Small intestine (tissue), 16 donors: ENCODE measurements around the gene PLA2G6. TPM values are rescaled to one million over a fixed set of nuclear protein-coding genes. Genes with fewer than 3 reads are reported as not detected.

Source experiments
- DNase-seq, 2 donors: peaks; one replicate each; pipeline versions ENCODE4 v3.0.0 to v3.0.0-alpha.2; 2013
- FAIRE-seq: peaks from 2 replicates; lab custom pipeline; 2012; peaks lifted over from hg19 to GRCh38; lab: Jason Lieb, UNC
- H3K27ac ChIP-seq, 3 donors: one replicate each; pipeline ENCODE4 v1.5.1; 2013; ENCODE audit warnings: low read length in 2 of 3, mild to moderate bottlenecking in 2 of 3, control low read depth in 1 of 3, inconsistent platforms in 1 of 3, low read depth in 1 of 3, moderate library complexity in 1 of 3
- H3K27me3 ChIP-seq, 3 donors: one replicate each; pipeline ENCODE4 v1.6.1; 2013; ENCODE audit warnings: low read length in 3 of 3, inconsistent platforms in 1 of 3; ENCODE audit not compliant: control insufficient read depth in 3 of 3, insufficient read depth in 3 of 3
- H3K36me3 ChIP-seq, 3 donors: one replicate each; pipeline ENCODE4 v1.6.1; 2013; ENCODE audit warnings: low read length in 3 of 3, inconsistent platforms in 1 of 3, low read depth in 1 of 3, mild to moderate bottlenecking in 1 of 3, moderate library complexity in 1 of 3; ENCODE audit not compliant: control insufficient read depth in 3 of 3, insufficient read depth in 2 of 3
- H3K4me1 ChIP-seq, 3 donors: one replicate each; pipeline ENCODE4 v1.6.1; 2013; ENCODE audit warnings: low read length in 2 of 3, inconsistent platforms in 1 of 3, low read depth in 1 of 3, mild to moderate bottlenecking in 1 of 3, moderate library complexity in 1 of 3; ENCODE audit not compliant: control insufficient read depth in 3 of 3, insufficient read depth in 2 of 3
- H3K4me3 ChIP-seq, 3 donors: one replicate each; pipeline ENCODE4 v1.5.1; 2013; ENCODE audit warnings: low read length in 3 of 3, control low read depth in 1 of 3, inconsistent platforms in 1 of 3, low read depth in 1 of 3, mild to moderate bottlenecking in 1 of 3, moderate library complexity in 1 of 3
- H3K9me3 ChIP-seq, 2 donors: one replicate each; pipeline ENCODE4 v1.6.1; 2013; ENCODE audit warnings: low read depth in 1 of 2, low read length in 1 of 2; ENCODE audit not compliant: control insufficient read depth in 2 of 2, insufficient read depth in 1 of 2
- WGBS, 3 donors: extraction: QIAGEN DNeasy Blood & Tissue Kit; methylation state at CpG; one replicate each; pipeline ENCODE4 v1.1.7; 2013; 5-methylcytosine and 5-hydroxymethylcytosine counted together
- long read RNA-seq, 10 donors: transcript quantifications; one replicate each; lab custom pipeline, GENCODE V29; 2026
- polyA plus RNA-seq, 4 donors: library from polyadenylated mRNA; stranded (reverse) in 3 of 4; unstranded in 1 of 4; fragments of 200-250 nt in 3 of 4; fragments of 120-200 nt in 1 of 4; gene quantifications; one replicate each; pipeline versions ENCODE4 v1.2.1 to v1.2.3, GENCODE V29; 2013
- donor health status: healthy with polysubstance abuse.
- donor health status: control.
- donor health status: control.
- donor health status: Bipolar disorder and iron deficiency.
- donor health status: healthy.

The PLA2G6 gene, protein sequence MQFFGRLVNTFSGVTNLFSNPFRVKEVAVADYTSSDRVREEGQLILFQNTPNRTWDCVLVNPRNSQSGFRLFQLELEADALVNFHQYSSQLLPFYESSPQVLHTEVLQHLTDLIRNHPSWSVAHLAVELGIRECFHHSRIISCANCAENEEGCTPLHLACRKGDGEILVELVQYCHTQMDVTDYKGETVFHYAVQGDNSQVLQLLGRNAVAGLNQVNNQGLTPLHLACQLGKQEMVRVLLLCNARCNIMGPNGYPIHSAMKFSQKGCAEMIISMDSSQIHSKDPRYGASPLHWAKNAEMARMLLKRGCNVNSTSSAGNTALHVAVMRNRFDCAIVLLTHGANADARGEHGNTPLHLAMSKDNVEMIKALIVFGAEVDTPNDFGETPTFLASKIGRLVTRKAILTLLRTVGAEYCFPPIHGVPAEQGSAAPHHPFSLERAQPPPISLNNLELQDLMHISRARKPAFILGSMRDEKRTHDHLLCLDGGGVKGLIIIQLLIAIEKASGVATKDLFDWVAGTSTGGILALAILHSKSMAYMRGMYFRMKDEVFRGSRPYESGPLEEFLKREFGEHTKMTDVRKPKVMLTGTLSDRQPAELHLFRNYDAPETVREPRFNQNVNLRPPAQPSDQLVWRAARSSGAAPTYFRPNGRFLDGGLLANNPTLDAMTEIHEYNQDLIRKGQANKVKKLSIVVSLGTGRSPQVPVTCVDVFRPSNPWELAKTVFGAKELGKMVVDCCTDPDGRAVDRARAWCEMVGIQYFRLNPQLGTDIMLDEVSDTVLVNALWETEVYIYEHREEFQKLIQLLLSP
- polyA plus RNA-seq: 10 to 100 TPM; 13.8 to 55.0 (median 24.3) TPM
- long read RNA-seq, donor 1, partial matches to known transcripts: 5 of 10 reads
- long read RNA-seq, donor 1, other reads (novel, unspliced or antisense): 0 of 10 reads
- long read RNA-seq, donor 2, partial matches to known transcripts: 14 of 23 reads
- long read RNA-seq, donor 2, other reads (novel, unspliced or antisense): 6 of 23 reads
- long read RNA-seq, donor 3, partial matches to known transcripts: 0 of 2 reads
- long read RNA-seq, donor 3, other reads (novel, unspliced or antisense): 0 of 2 reads
- long read RNA-seq, donor 4: 0 reads
- long read RNA-seq, donor 5: 0 reads
- long read RNA-seq, donor 6, partial matches to known transcripts: 5 of 7 reads
- long read RNA-seq, donor 6, other reads (novel, unspliced or antisense): 0 of 7 reads
- long read RNA-seq, donor 7, partial matches to known transcripts: 0 of 3 reads
- long read RNA-seq, donor 7, other reads (novel, unspliced or antisense): 0 of 3 reads
- long read RNA-seq, donor 8: 0 reads
- long read RNA-seq, donor 9: 0 reads
- long read RNA-seq, donor 10, partial matches to known transcripts: 0 of 2 reads
- long read RNA-seq, donor 10, other reads (novel, unspliced or antisense): 0 of 2 reads

DNA sequence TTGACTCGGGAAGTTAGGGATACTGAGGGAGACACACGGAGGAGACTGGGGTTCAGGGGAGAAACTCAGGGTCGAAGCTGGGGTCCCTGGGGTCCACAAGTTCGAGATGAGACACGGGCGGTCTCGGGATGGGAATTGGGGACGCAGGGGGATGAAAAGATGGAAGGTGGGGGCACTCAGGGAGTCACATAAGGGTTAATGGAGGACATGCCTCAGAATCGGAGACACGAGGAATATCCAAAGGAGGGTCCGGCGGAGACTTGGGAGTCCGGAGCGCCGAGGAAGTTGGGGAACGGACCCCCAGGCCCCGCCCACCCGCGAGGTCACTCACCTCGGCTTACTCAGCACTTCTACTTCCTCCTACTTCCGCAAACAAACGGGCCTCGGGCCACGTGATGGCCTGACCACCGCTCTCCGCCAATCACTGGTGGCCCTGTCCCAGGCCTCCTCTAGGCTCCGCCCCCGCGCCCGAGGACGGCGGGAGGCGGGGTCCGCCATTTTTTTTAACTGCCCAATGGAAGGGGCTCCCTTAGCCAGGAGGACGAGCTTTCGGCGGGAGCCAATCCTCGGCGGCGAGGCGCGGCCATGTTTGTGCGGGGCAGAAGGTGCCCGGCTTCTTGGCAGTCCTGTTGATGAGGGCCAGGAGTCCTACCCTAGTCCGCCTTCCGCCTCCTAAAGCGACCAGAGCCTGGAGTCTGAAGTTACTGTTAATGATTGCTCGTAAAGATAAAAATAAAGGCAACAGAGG, at the start of gene PLA2G6:
TSS of gene PLA2G6 (minus strand) at position 378 of the 748 bp plus-strand sequence. CDS start 12,404 bp downstream, outside the sequence.
- 0 to 1% (median 1%) methylated on average over 37 to 48 of the region's 48 CpGs for WGBS, 3 donors
- peak within 1 kb of the TSS; percentile 77 to 96 (median 85) for H3K27ac ChIP-seq
- H3K4me1 ChIP-seq: peaks cover 3 to 32% (median 6%) of the 10 kb centered on the region in 3 donors
- no peaks in the 10 kb centered on the region for H3K36me3 ChIP-seq
- H3K9me3 ChIP-seq: no peaks in the 10 kb centered on the region
- H3K27me3 ChIP-seq: no peaks in the 10 kb centered on the region
- DNase-seq: peak; percentile 99 to 100
- H3K4me3 ChIP-seq: peak within 1 kb of the TSS; percentile 53 to 60 (median 56)
- FAIRE-seq: peak; percentile 15

GRCh38 chr22:38230916-38231315, 49.3 kb upstream of the PLA2G6 start:
- H3K4me1 ChIP-seq: peaks cover 0 to 24% (median 8%) of the 10 kb centered on the region in 3 donors
- peak overlapping the region in 2 of 3 donors; percentile 69 to 73 for H3K27ac ChIP-seq
- H3K36me3 ChIP-seq: peaks cover 8 to 96% (median 10%) of the 10 kb centered on the region in 3 donors
- FAIRE-seq: no peak
- H3K27me3 ChIP-seq: no peaks in the 10 kb centered on the region
- WGBS, 3 donors: 81 to 94% (median 81%) methylated on average over 9 of the region's 9 CpGs
- DNase-seq: no peak
- H3K9me3 ChIP-seq: no peaks in the 10 kb centered on the region
- H3K4me3 ChIP-seq: no peak overlapping the region

DNA sequence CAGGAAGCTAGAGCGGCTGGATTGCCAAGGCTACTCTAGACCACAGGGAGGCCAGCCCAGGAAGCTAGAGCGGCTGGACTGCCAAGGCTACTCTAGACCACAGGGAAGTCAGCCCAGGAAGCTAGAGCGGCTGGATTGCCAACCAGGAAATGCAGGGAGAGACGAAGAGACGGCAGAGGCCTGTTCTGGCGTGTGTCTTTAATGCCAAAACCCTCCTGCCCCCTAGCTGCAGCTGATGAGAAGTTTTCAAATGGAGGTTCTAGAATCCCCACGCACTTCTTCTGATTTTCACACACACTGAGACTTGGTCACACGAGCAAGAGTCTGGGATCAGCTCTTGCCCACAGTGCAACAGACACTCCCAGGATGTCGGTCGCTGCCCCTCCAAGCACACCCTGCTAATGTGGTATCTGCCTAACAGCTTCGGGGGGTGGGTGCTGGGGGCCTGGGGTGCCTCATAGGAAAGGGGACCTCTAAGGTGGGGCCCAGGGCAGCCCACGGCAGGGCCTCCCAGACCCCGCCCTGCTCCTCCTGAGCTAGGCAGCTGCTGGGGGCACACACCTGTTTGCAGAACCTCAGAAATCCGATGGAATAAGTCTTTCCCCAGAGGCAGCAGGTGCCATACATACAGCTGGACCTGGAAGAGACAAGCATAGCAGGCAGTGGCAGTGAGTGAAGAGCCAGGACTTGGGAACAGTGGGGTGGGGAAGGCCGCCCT, 48.6 kb upstream of the PLA2G6 start:
- Histone ChIP-seq H3K27ac (peak overlapping the region in 2 of 3 donors; percentile 69 to 73), H3K27me3 (no peaks in the 10 kb centered on the region), H3K4me3 (no peak overlapping the region), H3K9me3 (no peaks in the 10 kb centered on the region), H3K4me1 (peaks cover 0 to 24% (median 8%) of the 10 kb centered on the region in 3 donors), H3K36me3 (peaks cover 8 to 96% (median 10%) of the 10 kb centered on the region in 3 donors)
- peak; percentile 82 to 85 for DNase-seq
- FAIRE-seq: no peak
- 30 to 50% (median 35%) methylated on average over 14 of the region's 15 CpGs for WGBS, 3 donors

- H3K9me3 ChIP-seq: no peaks in the 10 kb centered on the region
- H3K27me3 ChIP-seq: no peaks in the 10 kb centered on the region
- H3K36me3 ChIP-seq: peaks cover 5 to 96% (median 11%) of the 10 kb centered on the region in 3 donors
- H3K27ac ChIP-seq: peak overlapping the region; percentile 63 to 84 (median 66)
- H3K4me3 ChIP-seq: no peak overlapping the region
- FAIRE-seq (no peak), DNase-seq (peak; percentile 48 to 72)
- WGBS, 3 donors: 62 to 65% (median 62%) methylated on average over 13 to 14 of the region's 14 CpGs
- peaks cover 0 to 24% (median 8%) of the 10 kb centered on the region in 3 donors for H3K4me1 ChIP-seq
Measured at GRCh38 chr22:38228873-38229740, 47.5 kb upstream of the PLA2G6 start.

GRCh38 chr22:38228326-38228872, 46.8 kb upstream of the PLA2G6 start:
- Histone ChIP-seq H3K27ac (peak overlapping the region; percentile 63 to 84 (median 66)), H3K4me1 (peaks cover 0 to 24% (median 8%) of the 10 kb centered on the region in 3 donors), H3K27me3 (no peaks in the 10 kb centered on the region), H3K9me3 (no peaks in the 10 kb centered on the region), H3K4me3 (no peak overlapping the region), H3K36me3 (peaks cover 3 to 96% (median 11%) of the 10 kb centered on the region in 3 donors)
- DNase-seq (no peak), FAIRE-seq (no peak)
- 51 to 57% (median 53%) methylated on average over 3 of the region's 3 CpGs for WGBS, 3 donors

DNA sequence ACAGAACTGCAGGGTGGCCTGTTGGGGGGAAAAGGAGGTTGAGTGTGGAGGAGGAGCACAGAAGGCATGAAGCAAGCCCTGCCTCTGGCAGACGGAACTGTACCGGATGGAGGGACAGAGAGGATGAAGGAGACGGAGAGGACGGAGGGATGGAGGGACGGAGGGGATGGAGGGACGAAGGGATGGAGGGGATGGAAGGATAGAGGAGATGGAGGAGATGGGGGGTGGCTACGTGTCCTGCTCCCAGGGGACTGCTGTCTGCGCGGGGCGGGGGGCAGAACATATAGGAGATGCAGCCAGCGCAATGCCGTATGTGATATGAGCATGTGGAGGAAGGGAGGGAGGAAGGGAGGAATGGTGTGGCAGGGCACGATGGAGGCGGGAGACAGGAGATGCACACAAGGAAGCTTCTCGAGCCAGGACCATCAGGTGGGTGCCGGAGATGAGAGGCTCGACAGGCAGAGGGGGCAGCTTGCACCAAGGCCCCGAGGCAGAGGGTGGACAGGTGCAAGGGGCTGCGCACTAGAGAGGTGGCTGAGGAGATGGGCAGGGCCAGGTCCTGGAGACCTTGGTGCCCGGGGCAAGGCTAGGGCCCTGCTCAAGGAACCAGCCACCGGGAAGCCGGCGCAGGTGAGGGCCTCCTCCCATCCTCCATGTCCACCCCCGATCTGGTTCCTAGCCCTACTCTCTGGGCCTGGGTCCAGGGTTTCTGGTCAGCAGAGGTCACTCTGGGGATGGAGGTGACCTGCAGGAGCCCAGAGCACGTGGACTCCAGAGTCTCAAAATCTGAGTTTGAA, 45.4 kb upstream of the PLA2G6 start:
- DNase-seq (no peak), FAIRE-seq (no peak)
- H3K4me3 ChIP-seq: no peak overlapping the region
- no peak overlapping the region for H3K27ac ChIP-seq
- no peaks in the 10 kb centered on the region for H3K9me3 ChIP-seq
- H3K36me3 ChIP-seq: peaks cover 0 to 96% (median 11%) of the 10 kb centered on the region in 3 donors
- 93 to 95% (median 94%) methylated on average over 25 of the region's 25 CpGs for WGBS, 3 donors
- H3K4me1 ChIP-seq: peaks cover 0 to 24% (median 8%) of the 10 kb centered on the region in 3 donors
- H3K27me3 ChIP-seq: no peaks in the 10 kb centered on the region
